Head of caudate nucleus (tissue), 42 donors: ENCODE measurements around the gene ANAPC16.

Source experiments
- DNase-seq, 42 donors: peaks; one replicate each; pipeline versions ENCODE4 v3.0.0 to v3.0.0-alpha.2; 2020 to 2021; ENCODE audit warnings: mixed read lengths in 7 of 42
- intact Hi-C: fragments of 100-400 bp; cut with DNase I; formaldehyde crosslinking; loops from one replicate; pipeline ENCODE4 v1.15.0; 2022

The ANAPC16 gene

DNA sequence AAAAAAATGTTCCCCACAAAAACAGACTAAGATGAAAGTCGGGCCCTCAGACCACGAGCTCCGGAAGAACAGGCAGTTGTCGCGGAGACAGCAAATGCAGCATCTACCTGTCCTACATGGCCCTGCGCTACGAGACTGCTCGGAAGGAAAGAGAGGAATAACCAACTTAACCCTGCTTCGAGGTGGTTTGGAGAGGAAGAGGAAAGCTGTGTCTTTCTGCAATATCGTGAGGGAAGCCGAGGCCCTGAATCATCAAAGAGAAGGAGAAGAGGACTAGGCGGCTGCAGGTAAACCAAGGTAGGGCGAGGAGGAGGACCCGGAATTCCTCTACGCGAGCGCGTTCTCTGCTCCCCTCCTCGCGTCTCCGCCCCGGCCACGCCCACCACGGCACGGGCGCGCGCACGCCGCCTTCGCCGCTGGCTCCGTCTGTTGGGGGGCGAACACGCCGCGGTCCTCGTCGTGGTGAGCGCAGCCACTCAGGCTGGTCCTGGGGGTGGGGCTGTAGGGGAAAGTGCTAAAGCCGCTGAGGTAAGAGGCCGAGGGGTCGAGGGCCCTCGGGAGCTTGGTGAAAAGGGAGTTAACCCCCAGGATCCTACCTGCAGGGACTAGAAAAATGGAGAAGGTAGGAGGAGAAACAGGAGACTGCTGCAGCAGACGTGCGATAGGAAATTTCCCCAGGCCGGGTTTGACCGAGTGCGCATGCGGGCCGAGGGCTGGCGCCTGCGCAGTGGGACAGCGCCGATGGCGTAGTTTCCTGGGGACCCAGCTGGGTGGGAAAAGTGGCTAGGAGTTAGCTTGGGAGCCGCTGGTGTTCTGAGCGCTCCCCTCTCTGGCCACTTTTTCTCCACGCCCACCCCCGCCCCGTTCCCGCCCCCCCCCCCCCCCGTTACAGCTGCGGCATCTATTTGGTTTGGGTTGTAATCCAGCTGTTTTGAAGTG is at the start of gene ANAPC16, which contains the start of gene ASCC1:
TSS of gene ANAPC16 (plus strand) at position 402 of the 939 bp plus-strand sequence. CDS start 7,903 bp downstream, outside the sequence.
TSS of gene ASCC1 (minus strand) at position 666 of the 939 bp plus-strand sequence. CDS start 2,978 bp downstream, outside the sequence.
- DNase-seq, result peak; percentile 73 to 97 (median 94)
- intact Hi-C loops, result loop anchor here (5.0 to 10.0 kb wide), 3 partner anchors 59 to 161 kb away; partner anchors contain the start of gene DDIT4

DNA sequence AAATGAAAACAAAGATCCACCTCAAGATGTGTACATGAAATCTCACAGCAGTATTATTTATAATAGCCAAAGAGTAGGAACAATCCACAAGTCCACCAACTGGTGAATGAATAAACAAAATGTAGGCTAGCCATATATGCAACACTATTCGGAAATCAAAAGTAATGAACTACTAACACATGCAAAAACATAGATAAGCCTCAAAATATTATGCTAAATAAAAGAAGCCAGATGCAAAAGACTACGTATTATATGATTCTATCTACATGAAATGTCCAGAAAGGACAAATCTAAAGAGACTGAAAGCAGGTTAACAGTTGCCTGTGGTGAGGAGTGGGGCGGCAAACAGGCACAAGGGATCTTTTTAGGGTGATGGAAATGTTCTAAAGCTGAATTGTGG is 48.7 kb upstream of the ANAPC16 start:
- intact Hi-C loops, result no loop called here
- no peak for DNase-seq

DNA sequence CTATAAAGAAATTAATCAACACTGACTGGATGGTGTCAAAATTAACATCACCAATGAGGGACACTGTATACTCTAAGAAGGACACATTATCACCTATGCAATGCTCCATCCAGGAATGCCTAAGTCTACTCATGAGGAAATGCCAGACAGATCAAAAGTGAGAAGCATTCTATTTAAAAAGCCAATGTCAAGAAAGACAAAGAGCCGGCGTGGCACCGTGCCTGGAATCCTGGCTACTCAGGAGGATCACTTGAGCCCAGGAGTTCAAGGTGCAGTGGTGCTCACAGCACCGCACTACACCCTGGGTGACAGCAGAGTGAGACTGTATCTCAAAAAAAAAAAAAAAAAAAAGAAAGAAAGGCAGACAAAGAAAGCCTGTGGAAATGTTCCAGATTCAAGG is 45.5 kb upstream of the ANAPC16 start:
- no peak for DNase-seq
- intact Hi-C loops, result no loop called here

DNA sequence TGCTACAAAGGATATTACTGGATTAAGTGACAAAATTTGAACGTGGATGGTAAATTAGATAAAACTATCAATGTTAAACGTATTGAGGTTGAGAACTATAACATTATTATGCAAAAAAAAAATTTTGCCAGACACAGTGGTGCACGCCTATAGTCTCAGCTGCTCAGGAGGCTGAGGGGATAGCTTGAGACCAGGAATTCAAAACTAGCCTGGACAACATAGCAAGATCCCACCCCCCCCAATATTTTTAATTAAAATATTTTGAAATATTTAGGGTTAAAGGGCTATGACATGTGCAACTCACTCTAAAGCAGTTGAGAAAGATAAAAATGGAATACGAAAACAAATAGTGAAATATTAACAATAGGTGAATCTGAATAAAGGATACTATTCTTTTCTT is 45.1 kb upstream of the ANAPC16 start:
- intact Hi-C loops, result no loop called here
- no peak for DNase-seq

DNA sequence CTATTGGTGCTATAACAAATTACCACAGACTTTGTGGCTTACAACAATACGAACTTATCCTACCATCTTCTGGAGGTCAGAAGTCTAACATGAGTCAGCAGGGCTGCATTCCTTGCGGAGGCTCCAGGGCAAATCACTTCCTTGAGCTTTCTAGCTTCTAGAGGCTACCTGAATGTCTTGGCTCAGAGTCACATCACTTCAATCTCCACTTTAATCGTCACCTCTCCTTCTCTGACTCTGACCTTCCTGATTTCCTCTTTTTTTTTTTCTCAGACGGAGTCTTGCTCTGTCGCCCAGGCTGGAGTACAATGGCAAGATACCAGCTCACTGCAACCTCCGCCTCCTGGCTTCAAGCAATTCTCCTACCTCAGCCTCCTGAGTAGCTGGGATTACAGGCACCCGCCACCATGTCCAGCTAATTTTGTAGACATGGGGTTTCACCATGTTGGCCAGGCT is 44.6 kb upstream of the ANAPC16 start:
- intact Hi-C loops, result no loop called here
- no peak for DNase-seq

DNA sequence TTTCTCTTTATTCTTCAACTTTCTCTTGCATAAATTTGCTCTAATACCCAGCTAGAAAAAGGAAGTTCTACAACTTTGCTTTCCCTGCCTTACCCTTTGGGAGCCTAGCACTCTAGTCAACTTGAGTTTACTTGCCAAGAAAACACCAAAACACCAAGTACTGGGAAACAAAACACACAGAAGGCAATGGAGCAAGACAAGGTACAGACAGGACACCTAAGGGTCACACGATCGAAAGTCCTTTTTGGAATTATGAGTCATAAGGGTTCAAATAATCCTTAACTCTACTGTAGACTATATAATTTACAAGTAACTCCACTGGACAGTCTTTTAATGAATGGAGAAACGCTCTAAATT is 42.6 kb upstream of the ANAPC16 start:
- intact Hi-C loops, result no loop called here
- DNase-seq, result no peak

DNA sequence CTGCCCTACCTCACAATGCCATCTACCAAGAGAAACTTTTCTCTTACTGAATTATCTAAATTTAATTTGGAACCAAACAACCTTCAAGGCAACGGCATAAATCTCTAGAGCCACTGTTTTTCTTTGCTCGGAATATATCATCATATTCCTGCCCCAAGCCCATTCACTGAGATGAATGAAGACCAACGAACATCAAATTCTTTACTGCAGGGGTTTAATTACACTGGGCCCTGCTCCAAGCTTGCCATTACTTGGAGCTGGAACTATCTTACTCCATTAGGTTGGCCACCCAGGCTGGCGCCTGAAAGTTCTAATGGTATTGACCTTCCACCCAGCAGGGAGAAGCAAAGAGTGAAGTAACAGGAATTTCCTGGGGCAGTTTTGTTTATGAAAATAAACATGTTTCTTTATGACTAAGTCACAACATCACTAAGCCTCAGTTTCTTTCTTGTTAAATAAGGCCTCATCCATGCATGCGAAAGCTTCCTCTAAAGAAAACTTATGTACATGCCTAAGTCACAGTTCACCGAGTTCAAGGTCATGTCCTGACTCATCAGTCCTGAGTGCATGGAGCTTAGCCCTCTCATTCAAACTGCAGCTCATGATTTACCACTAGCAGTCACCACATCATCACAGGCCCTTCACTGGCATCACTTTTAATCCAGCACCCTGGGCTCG is 42.1 kb upstream of the ANAPC16 start:
- intact Hi-C loops, result no loop called here
- no peak for DNase-seq

DNA sequence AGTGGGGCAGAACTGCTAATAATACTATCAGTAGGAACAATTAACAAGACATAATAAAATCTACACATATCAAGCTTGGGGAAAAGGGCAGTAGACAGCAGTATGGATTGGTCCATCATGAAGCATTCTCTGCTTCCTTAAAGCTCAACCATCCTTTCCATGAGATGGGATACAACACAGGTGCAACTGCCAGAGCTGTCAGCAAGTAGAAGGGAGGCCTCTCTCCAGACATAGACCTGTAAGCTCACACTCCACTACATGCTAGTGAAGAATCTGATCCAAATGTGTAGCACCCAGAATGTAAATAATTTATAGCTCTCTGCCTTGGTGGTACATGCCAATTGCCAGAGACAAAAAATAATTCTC is 41.5 kb upstream of the ANAPC16 start:
- intact Hi-C loops, result no loop called here
- no peak for DNase-seq

DNA sequence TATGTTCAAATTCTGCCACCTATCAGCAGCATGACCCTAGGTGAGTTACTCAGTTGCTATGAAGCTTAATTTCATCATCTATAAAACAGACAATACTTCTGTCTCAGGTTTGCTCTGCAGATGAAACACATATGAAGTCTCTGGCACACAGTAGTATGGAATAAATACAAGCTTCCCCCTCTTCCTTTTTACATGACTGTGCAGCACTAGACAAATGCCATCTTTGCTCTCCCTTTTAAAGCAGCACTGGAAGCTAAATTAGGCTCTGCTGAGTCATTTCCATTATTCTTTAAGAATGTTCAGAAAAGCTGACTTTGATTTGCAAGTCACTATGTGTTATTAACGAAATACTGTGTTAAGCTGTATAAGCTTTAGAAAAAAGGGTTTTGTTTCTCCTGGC is 40.7 kb upstream of the ANAPC16 start:
- DNase-seq, result peak in 3 of 42 donors; percentile 6 to 48 (median 41)
- intact Hi-C loops, result no loop called here

DNA sequence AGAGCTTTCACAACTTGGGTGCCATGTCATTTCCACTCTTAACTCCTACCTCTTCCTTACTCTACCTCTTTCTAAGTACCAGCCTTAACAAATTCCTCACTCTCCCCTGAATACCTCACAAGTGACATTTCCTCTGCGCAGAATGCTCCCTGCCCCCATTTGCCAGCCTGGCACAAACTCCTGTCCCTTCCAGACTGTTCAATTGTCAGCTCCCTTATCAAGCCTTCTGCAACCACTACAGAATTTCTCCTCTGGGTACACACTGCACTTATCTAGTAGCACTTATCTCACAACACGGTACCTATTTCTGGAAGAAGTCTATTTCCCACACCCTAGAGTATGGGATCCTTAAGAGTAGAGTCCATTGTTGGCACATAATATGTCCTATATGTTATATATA is 39.1 kb upstream of the ANAPC16 start:
- DNase-seq, result no peak
- intact Hi-C loops, result no loop called here

DNA sequence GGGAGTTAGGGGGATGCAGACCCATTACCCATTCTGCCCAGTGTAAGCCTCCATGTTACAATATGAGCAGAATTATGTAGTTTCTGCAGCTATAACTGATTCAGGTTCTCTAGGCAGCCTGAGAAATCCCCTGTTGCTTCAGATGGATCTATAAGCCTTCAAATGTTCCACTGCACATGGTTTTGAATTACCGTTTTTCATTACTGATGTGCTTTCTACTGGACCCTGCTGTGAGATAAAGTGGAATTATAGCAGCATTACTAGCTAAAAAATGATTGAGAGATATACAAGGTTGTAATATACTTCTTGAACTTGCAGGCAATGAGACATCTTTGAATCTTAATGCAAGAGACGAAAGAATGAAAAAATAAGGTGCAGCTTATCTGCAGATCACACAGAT is 38.4 kb upstream of the ANAPC16 start:
- DNase-seq, result no peak
- intact Hi-C loops, result no loop called here

DNA sequence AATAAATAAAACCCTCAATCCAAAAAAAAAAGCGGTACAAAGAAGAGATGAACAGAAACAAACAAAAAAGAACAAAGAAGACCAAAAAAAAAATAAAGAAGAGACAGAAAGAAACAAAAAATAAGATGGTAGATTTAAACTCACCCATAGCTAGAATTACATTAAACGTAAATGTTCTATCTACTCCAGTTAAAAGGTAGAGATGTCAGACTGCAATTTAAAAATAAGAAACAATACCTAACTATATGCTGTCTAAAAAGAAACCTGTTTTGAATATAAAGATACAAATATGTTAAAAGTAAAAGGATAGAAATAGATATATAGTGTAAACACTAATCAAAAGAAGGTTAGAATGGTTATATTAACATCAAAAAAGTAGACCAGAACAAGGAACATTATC is 31.7 kb upstream of the ANAPC16 start:
- intact Hi-C loops, result no loop called here
- no peak for DNase-seq

DNA sequence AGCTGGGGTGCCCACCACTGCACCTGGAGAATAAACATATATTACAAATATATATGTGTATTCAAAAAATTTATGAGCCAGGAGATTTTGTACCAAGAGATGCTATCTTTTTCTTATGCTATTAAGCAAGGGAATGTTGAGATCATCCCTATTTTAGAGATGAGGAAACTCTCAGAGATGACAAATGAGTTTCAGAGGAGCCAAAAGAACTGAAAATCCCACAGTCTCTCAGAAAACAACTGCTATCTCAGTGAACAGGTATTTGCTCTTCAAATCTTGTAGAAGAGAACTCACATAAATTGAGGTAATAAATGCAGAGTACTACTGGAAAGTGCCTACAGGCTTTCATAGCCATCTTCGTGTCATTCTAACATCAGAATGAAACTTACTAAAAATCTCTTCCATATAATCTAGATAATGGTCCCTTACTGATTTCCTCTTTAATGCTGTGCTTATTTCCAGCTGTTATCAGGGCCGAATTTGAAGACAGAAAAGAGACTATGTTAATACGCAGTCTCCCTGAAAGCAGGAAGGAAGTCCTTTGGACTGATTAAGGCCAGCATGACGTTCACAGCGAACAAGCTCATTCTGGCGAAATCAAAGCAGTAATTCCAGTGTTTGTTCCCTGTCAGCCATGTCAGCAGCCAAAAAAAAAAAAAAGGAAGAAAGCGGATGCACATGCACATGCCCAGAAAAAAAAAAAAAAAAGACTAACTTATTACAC is 29.4 kb upstream of the ANAPC16 start:
- intact Hi-C loops, result no loop called here
- DNase-seq, result peak in 2 of 42 donors; percentile 13 to 14

DNA sequence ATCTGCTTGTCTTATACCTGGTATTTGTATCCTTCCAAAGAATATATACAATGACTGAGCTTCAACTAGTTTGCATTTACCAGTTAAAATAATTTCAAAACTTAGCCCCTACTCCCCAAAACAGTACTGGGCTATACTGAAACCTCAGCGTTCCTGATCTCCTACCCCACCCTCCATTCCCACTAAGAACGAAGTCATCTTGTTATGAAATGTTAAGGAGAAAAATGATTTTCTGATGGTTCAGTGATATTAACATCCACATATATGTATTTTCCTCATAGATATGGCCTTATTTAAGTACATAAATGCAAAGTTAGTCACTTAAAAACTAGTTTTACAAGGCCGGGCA is 28.9 kb upstream of the ANAPC16 start:
- intact Hi-C loops, result no loop called here
- no peak for DNase-seq

DNA sequence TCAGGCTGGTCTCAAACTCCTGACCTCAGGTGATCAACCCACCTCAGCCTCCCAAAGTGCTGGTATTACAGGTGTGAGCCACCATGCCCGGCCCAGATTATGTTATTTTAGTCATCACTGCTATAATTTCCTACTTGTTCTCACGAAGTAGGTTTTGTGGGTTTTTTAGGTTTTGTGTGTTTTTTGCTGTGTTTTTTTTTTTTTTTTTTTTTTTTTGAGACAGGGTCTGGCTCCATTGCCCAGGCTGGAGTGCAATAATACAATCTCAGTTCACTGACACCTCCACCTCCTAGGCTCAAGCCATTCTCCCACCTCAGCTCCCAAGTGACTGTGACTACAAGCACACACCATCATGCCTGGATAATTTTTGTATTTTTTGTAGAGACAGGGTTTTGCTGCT is 20.9 kb upstream of the ANAPC16 start:
- DNase-seq, result no peak
- intact Hi-C loops, result loop anchor here (10.0 kb wide), 1 partner anchor 50 kb away; no protein-coding TSS in a partner anchor

DNA sequence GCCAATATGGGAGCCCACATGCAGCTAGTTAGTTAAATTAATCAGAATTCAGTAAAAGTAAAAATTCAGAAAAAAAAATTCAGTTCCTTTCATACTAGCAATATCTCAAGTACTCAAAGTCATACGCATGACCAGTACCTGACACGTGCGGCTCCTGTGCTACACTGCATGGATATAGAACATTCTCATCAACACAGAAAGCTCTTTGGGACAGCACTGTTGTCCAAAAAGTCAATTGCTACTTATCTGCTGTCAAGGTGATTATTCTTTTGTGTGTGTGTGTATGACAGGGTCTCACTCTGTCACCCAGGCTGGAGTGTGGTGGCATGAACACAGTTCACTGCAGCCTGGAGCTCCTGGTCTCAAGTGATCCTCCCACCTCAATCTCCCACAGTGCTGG is 14.9 kb upstream of the ANAPC16 start:
- intact Hi-C loops, result no loop called here

DNA sequence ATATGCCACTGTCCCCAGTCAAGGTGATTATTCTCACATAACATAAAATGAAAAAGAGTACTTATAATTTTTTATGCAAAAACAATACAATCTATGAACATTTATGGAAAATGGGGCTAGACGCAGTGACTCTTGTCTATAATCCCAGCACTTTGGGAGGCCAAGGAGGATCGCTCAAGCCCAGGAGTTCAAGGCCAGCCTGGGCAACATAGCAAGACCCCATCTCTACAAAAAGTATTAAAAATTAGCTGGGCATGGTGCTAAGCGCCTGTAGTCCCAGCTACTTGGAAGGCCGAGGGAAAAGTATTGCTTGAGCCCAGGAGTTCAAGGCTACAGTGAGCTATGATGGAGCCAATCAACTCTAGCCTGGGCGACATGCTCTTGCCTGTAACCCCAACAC is 14.5 kb upstream of the ANAPC16 start:
- no peak for DNase-seq
- intact Hi-C loops, result no loop called here

More for the DNA sequence above, 14.9 kb upstream of the ANAPC16 start:
- DNase-seq, result no peak

DNA sequence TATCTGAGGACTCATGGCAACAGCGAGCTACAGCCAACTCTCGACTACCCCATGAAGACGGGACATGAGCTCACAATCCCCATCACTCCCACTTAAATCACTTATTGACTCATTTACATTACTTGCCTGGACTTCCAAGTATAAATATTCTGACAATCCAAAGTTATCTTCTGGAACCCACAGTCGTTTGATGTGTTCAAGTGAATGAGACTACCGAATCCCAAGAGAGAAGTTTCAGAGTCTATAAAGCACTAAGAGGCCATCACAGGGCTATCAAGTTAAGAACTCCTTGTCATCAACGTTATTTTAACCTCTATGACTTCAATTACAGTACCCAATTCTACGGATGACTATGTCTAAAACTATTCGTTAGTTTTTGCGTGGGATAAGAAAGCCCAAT is 11.5 kb upstream of the ANAPC16 start:
- intact Hi-C loops, result no loop called here
- DNase-seq, result peak in 1 of 42 donors; percentile 10

DNA sequence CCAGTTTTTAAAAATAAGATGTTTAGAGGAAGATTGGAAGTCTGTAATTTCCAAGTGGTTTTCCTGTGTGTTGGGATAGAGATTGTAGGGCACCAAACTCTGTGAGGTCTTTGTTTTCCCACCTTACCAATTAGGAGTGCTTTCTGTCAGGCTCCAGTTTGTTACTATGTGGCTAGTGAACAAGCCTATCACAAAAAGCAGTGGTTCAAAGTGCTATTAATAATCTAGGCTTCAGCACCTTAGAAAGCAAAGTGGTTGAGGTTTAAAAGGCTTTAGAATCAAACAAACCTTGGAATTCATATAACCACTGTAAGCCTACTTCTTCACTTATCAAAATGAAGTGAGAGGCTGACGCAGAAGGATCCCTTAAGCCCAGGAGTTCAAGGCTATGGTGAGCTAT is 11.1 kb upstream of the ANAPC16 start:
- no peak for DNase-seq
- intact Hi-C loops, result no loop called here
